GM12878 (cell line): ENCODE data around the gene ZNF808. TPM values are rescaled to one million over a fixed set of nuclear protein-coding genes. Genes with fewer than 3 reads are reported as not detected.

Source experiments
- ATF7 ChIP-seq: fragments of 450-650 bp; IDR thresholded peaks from 2 replicates; pipeline ENCODE4 v1.6.1; 2016; ENCODE audit warnings: low read depth, mild to moderate bottlenecking
- EED ChIP-seq: sonication (generic); IDR thresholded peaks from 2 replicates; pipeline ENCODE4 v1.6.1; 2016; ENCODE audit warnings: antibody characterized with exemption, low read depth
- EZH2 ChIP-seq: IDR thresholded peaks from 2 replicates; pipeline ENCODE4 v1.6.1; 2012; ENCODE audit warnings: low read depth, mild to moderate bottlenecking, control low read depth, inconsistent platforms, low read length, borderline replicate concordance; ENCODE audit not compliant: control insufficient read depth
- FOXM1 ChIP-seq: IDR thresholded peaks from 2 replicates; pipeline ENCODE4 v1.6.1; 2012; ENCODE audit warnings: low read depth, mild to moderate bottlenecking, inconsistent platforms, low read length, moderate library complexity
- KLF5 ChIP-seq: fragments of 450-650 bp; IDR thresholded peaks from 2 replicates; pipeline ENCODE4 v1.6.1; 2014; ENCODE audit warnings: mild to moderate bottlenecking; ENCODE audit not compliant: partially characterized antibody
- NFYA ChIP-seq: IDR thresholded peaks from 2 replicates; pipeline ENCODE4 v1.6.1; 2011; ENCODE audit warnings: low read depth, mild to moderate bottlenecking, low read length, improper control_type of control experiment, borderline replicate concordance
- NKRF ChIP-seq: fragments of 450-650 bp; conservative IDR thresholded peaks from 2 replicates; pipeline ENCODE4 v1.6.1; 2017; ENCODE audit warnings: mild to moderate bottlenecking, moderate library complexity
- PKNOX1 ChIP-seq: fragments of 450-650 bp; IDR thresholded peaks from 2 replicates; pipeline ENCODE4 v1.6.1; 2016; ENCODE audit warnings: mild to moderate bottlenecking
- RCOR1 ChIP-seq: conservative IDR thresholded peaks from 2 replicates; pipeline ENCODE4 v1.6.1; 2012; ENCODE audit warnings: low read depth, low read length, improper control_type of control experiment
- TCF12 ChIP-seq: IDR thresholded peaks from 2 replicates; pipeline ENCODE4 v1.6.1; 2011; ENCODE audit warnings: low read depth, mild to moderate bottlenecking, low read length
- ZBTB40 ChIP-seq: fragments of 450-650 bp; IDR thresholded peaks from 2 replicates; pipeline ENCODE4 v1.6.1; 2016; ENCODE audit warnings: mild to moderate bottlenecking, moderate library complexity, borderline replicate concordance
- ZNF592 ChIP-seq: fragments of 450-650 bp; IDR thresholded peaks from 2 replicates; pipeline ENCODE4 v1.6.1; 2017; ENCODE audit warnings: mild to moderate bottlenecking, moderate library complexity
- ZNF687 ChIP-seq: fragments of 450-650 bp; IDR thresholded peaks from 2 replicates; pipeline ENCODE4 v1.6.1; 2017; ENCODE audit warnings: mild to moderate bottlenecking, moderate library complexity
- polyA plus RNA-seq, 11 experiments: library from polyadenylated mRNA; depleted of rRNA in 4 of 11; unstranded in 6 of 11; stranded (reverse) in 5 of 11; fragments of >200 nt; fragmentation: Nextera tagmentation in 4 of 11; fragmentation: Illumina TruSeq in 1 of 11; extraction: Ambion mirVana in 4 of 11; extraction: Trizol in 1 of 11; gene quantifications; 1 replicate in 1 of 11; 2 replicates in 10 of 11; pipeline versions ENCODE4 v1.2.1 to v1.2.3, GENCODE V29; 2011 to 2016; ENCODE audit warnings: inconsistent platforms in 2 of 11, missing spikeins in 2 of 11, low read depth in 1 of 11
- total RNA-seq, 4 experiments: library from RNA; depleted of rRNA in 3 of 4; stranded (reverse); fragments of >200 nt in 3 of 4; fragmentation: Illumina TruSeq in 1 of 4; extraction: Trizol in 1 of 4; gene quantifications; 2 replicates each; pipeline versions ENCODE4 v1.2.1 to v1.2.3, GENCODE V29; 2013 to 2021

The ZNF808 gene
- total and polyA plus RNA-seq, 10 of the 15 experiments (the other 5 are each of a cell fraction or from before 2014, with no cell fraction given), result 2.1 to 20.2 (median 7.2) TPM

- peak; percentile 72; the same call in 1 of the 2 replicates for TF ChIP-seq ZBTB40
- TF ChIP-seq ZNF687, result peak; percentile 59; the same call in 1 of the 2 replicates
- TF ChIP-seq PKNOX1, result no peak
- no peak for TF ChIP-seq TCF12
- TF ChIP-seq ATF7, result peak; percentile 50
- no peak for TF ChIP-seq EED
- TF ChIP-seq FOXM1, result no peak
- TF ChIP-seq KLF5, result peak; percentile 53
- peak; percentile 91 for TF ChIP-seq NKRF
- no peak for TF ChIP-seq ZNF592
- no peak for TF ChIP-seq NFYA
- no peak for TF ChIP-seq EZH2
- no peak for TF ChIP-seq RCOR1
Observed at GRCh38 chr19:52535771-52536447, 8.4 kb downstream of the ZNF808 start (continued).
